Measurements from ENCODE around the gene PLCG2.
"Not testable (repeated sequence)": the region's sequence is repeated elsewhere in the genome, so short reads cannot be mapped to it uniquely, and the experiment has no call there.

PLCG2 gene

GRCh38 chr16:81778861-81779535 lies at the start of gene PLCG2:
TSS of gene PLCG2 (plus strand) at chr16:81779291. CDS start at chr16:81785990, 6,699 bp downstream.
- Mint-ChIP-seq H3K36me3 (no peaks in the 10 kb centered on the region), H3K27ac (peak within 1 kb of the TSS; percentile 73), H3K9me3 (no peaks in the 10 kb centered on the region), H3K4me3 (peak within 1 kb of the TSS; percentile 80), H3K4me1 (peaks cover 22% of the 10 kb centered on the region)
- ATAC-seq, result peak; percentile 99
- peak; percentile 73 to 87 for DNase-seq (ENCODE audit: low spot score in 2 of 2)

- Mint-ChIP-seq H3K4me1 (peaks cover 29% of the 10 kb centered on the region), H3K36me3 (no peaks in the 10 kb centered on the region), H3K27ac (peak overlapping the region; percentile 89), H3K4me3 (peak overlapping the region; percentile 84), H3K9me3 (no peaks in the 10 kb centered on the region)
- ATAC-seq, result no peak
- no peak for DNase-seq (ENCODE audit: low spot score in 2 of 2)
Measured at GRCh38 chr16:81729451-81729850, 49.6 kb upstream of the PLCG2 start.

GRCh38 chr16:81730090-81731051 lies 48.7 kb upstream of the PLCG2 start:
- peak; percentile 90 for ATAC-seq
- DNase-seq (ENCODE audit: low spot score in 2 of 2), result peak; percentile 43 to 81
- no peaks in the 10 kb centered on the region for H3K36me3 Mint-ChIP-seq
- H3K4me3 Mint-ChIP-seq, result peak overlapping the region; percentile 84
- peaks cover 29% of the 10 kb centered on the region for H3K4me1 Mint-ChIP-seq
- H3K9me3 Mint-ChIP-seq, result no peaks in the 10 kb centered on the region
- H3K27ac Mint-ChIP-seq, result peak overlapping the region; percentile 89

- peaks cover 29% of the 10 kb centered on the region for H3K4me1 Mint-ChIP-seq
- H3K36me3 Mint-ChIP-seq, result no peaks in the 10 kb centered on the region
- DNase-seq (ENCODE audit: low spot score in 2 of 2) (no peak), ATAC-seq (no peak)
- H3K27ac Mint-ChIP-seq, result no peak overlapping the region
- no peaks in the 10 kb centered on the region for H3K9me3 Mint-ChIP-seq
- H3K4me3 Mint-ChIP-seq, result no peak overlapping the region
Measured at GRCh38 chr16:81731649-81732048, 47.4 kb upstream of the PLCG2 start.

- H3K4me1 Mint-ChIP-seq, result peaks cover 30% of the 10 kb centered on the region
- H3K27ac Mint-ChIP-seq, result no peak overlapping the region
- no peak overlapping the region for H3K4me3 Mint-ChIP-seq
- no peaks in the 10 kb centered on the region for H3K36me3 Mint-ChIP-seq
- no peak for DNase-seq (ENCODE audit: low spot score in 2 of 2)
- no peaks in the 10 kb centered on the region for H3K9me3 Mint-ChIP-seq
- ATAC-seq, result no peak
Measured at GRCh38 chr16:81732699-81733098, 46.4 kb upstream of the PLCG2 start.

GRCh38 chr16:81733295-81733694 lies 45.8 kb upstream of the PLCG2 start:
- Mint-ChIP-seq H3K36me3 (no peaks in the 10 kb centered on the region), H3K9me3 (no peaks in the 10 kb centered on the region), H3K4me3 (no peak overlapping the region), H3K4me1 (peaks cover 32% of the 10 kb centered on the region), H3K27ac (no peak overlapping the region)
- ATAC-seq, result no peak
- DNase-seq (ENCODE audit: low spot score in 2 of 2), result no peak

- H3K36me3 Mint-ChIP-seq, result no peaks in the 10 kb centered on the region
- no peaks in the 10 kb centered on the region for H3K9me3 Mint-ChIP-seq
- peaks cover 21% of the 10 kb centered on the region for H3K4me1 Mint-ChIP-seq
- DNase-seq (ENCODE audit: low spot score in 2 of 2), result no peak
- no peak overlapping the region for H3K27ac Mint-ChIP-seq
- no peak for ATAC-seq
- no peak overlapping the region for H3K4me3 Mint-ChIP-seq
Measured at GRCh38 chr16:81734632-81735434, 44.3 kb upstream of the PLCG2 start.

GRCh38 chr16:81737885-81738536 lies 41.1 kb upstream of the PLCG2 start:
- no peaks in the 10 kb centered on the region for H3K36me3 Mint-ChIP-seq
- DNase-seq (ENCODE audit: low spot score in 2 of 2) (peak; percentile 74 to 92), ATAC-seq (peak; percentile 92)
- peaks cover 8% of the 10 kb centered on the region for H3K4me1 Mint-ChIP-seq
- H3K4me3 Mint-ChIP-seq, result peak overlapping the region; percentile 51
- no peaks in the 10 kb centered on the region for H3K9me3 Mint-ChIP-seq
- no peak overlapping the region for H3K27ac Mint-ChIP-seq

- Mint-ChIP-seq H3K9me3 (no peaks in the 10 kb centered on the region), H3K36me3 (no peaks in the 10 kb centered on the region), H3K27ac (no peak overlapping the region), H3K4me1 (peaks cover 8% of the 10 kb centered on the region), H3K4me3 (no peak overlapping the region)
- DNase-seq (ENCODE audit: low spot score in 2 of 2) (no peak), ATAC-seq (no peak)
Measured at GRCh38 chr16:81738783-81739496, 40.2 kb upstream of the PLCG2 start.

GRCh38 chr16:81739503-81739902 lies 39.6 kb upstream of the PLCG2 start:
- ATAC-seq (no peak), DNase-seq (ENCODE audit: low spot score in 2 of 2) (no peak)
- no peaks in the 10 kb centered on the region for H3K36me3 Mint-ChIP-seq
- H3K4me1 Mint-ChIP-seq, result peaks cover 8% of the 10 kb centered on the region
- H3K4me3 Mint-ChIP-seq, result no peak overlapping the region
- no peaks in the 10 kb centered on the region for H3K9me3 Mint-ChIP-seq
- H3K27ac Mint-ChIP-seq, result no peak overlapping the region

- ATAC-seq (peak; percentile 27), DNase-seq (ENCODE audit: low spot score in 2 of 2) (no peak)
- Mint-ChIP-seq H3K4me3 (no peak overlapping the region), H3K27ac (no peak overlapping the region), H3K36me3 (no peaks in the 10 kb centered on the region), H3K4me1 (peaks cover 8% of the 10 kb centered on the region), H3K9me3 (no peaks in the 10 kb centered on the region)
Measured at GRCh38 chr16:81740169-81740568, 38.9 kb upstream of the PLCG2 start.

GRCh38 chr16:81741430-81741770 lies 37.7 kb upstream of the PLCG2 start:
- not testable (repeated sequence) for H3K27ac Mint-ChIP-seq; ATAC-seq; H3K9me3 Mint-ChIP-seq; DNase-seq (ENCODE audit: low spot score in 2 of 2); H3K4me3 Mint-ChIP-seq; H3K36me3 Mint-ChIP-seq
- H3K4me1 Mint-ChIP-seq, result peaks cover 18% of the 10 kb centered on the region

GRCh38 chr16:81744385-81744784 lies 34.7 kb upstream of the PLCG2 start:
- no peaks in the 10 kb centered on the region for H3K9me3 Mint-ChIP-seq
- no peak overlapping the region for H3K4me3 Mint-ChIP-seq
- no peak overlapping the region for H3K27ac Mint-ChIP-seq
- no peak for ATAC-seq
- peaks cover 11% of the 10 kb centered on the region for H3K4me1 Mint-ChIP-seq
- no peak for DNase-seq (ENCODE audit: low spot score in 2 of 2)
- H3K36me3 Mint-ChIP-seq, result no peaks in the 10 kb centered on the region

GRCh38 chr16:81744911-81745310 lies 34.2 kb upstream of the PLCG2 start:
- Mint-ChIP-seq H3K9me3 (no peaks in the 10 kb centered on the region), H3K4me1 (peaks cover 11% of the 10 kb centered on the region), H3K4me3 (no peak overlapping the region), H3K36me3 (no peaks in the 10 kb centered on the region), H3K27ac (no peak overlapping the region)
- DNase-seq (ENCODE audit: low spot score in 2 of 2) (no peak), ATAC-seq (no peak)
